ENCODE measurements around the gene RAB11A.

Gene RAB11A

DNA sequence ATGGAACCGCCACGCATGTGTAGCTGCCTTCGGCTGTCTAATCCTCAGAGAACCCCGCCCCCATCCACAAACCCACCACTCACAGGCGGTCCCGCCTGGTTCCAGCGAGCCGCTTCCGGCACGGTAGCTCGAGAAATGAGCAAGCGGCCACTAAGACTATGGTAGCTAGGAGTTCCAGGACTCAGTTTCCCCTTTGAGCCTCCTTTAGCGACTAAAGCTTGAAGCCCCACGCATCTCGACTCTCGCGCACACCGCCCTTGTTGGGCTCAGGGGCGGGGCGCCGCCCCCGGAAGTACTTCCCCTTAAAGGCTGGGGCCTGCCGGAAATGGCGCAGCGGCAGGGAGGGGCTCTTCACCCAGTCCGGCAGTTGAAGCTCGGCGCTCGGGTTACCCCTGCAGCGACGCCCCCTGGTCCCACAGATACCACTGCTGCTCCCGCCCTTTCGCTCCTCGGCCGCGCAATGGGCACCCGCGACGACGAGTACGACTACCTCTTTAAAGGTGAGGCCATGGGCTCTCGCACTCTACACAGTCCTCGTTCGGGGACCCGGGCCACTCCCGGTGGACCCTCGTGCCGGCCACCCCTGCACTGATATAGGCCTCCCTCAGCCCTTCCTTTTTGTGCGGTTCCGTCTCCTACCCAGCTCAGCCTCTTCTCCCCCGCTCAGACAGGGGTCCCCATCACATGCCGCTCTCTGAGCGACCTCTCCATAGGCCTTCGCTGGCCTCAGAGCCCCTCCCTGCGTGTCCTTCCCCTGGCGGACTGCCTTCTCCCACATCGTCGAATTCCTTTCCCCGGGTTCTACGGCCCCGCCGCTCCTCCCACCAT is at the start of gene RAB11A:
RAB11A (plus strand) TSS at position 366 of the 828 bp plus-strand sequence; CDS start at position 461, 95 bp downstream.
- H2AFZ ChIP-seq (ENCODE audit: low read depth, low read length): peak within 1 kb of the TSS; percentile 95
- peaks cover 8% of the 10 kb centered on the region for H3K36me3 ChIP-seq (ENCODE audit: insufficient read depth, low read length)
- peaks cover 50% of the 10 kb centered on the region for H3K79me2 ChIP-seq (ENCODE audit: insufficient read depth, low read length)

DNA sequence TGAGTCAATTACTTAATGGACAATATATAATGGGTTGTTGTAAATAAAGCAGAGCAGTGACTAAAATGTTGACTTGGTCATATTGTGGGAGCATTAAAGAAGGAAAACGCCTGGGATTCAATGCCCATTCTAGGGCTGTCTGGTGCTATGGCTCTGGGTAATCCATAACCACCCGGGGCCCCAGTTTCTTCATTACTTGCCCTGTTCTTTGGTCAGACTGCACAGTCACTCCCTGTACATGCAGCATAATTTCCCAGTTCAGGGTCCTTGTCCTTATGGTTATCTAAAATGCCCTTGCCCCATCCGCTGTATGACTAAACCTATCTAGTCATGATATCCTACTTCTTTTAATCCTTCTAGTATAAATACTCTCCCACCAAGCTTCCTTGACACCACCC is 49.7 kb upstream of the RAB11A start:
- TF ChIP-seq, protein P1, sequence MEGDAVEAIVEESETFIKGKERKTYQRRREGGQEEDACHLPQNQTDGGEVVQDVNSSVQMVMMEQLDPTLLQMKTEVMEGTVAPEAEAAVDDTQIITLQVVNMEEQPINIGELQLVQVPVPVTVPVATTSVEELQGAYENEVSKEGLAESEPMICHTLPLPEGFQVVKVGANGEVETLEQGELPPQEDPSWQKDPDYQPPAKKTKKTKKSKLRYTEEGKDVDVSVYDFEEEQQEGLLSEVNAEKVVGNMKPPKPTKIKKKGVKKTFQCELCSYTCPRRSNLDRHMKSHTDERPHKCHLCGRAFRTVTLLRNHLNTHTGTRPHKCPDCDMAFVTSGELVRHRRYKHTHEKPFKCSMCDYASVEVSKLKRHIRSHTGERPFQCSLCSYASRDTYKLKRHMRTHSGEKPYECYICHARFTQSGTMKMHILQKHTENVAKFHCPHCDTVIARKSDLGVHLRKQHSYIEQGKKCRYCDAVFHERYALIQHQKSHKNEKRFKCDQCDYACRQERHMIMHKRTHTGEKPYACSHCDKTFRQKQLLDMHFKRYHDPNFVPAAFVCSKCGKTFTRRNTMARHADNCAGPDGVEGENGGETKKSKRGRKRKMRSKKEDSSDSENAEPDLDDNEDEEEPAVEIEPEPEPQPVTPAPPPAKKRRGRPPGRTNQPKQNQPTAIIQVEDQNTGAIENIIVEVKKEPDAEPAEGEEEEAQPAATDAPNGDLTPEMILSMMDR (IDR thresholded peaks at IDR 0.05; ENCODE audit: borderline replicate concordance, extremely low read depth, low read length, poor library complexity, severe bottlenecking): no peak
- no peak for TF ChIP-seq EZH2 (IDR thresholded peaks at IDR 0.05; ENCODE audit: borderline replicate concordance, low read depth, low read length, severe bottlenecking)
- H3K4me2 ChIP-seq (ENCODE audit: insufficient read depth, low read length): no peak overlapping the region
- H4K20me1 ChIP-seq (ENCODE audit: insufficient read depth, low read length): no peaks in the 10 kb centered on the region
- DNase-seq (no peak), ATAC-seq (ENCODE audit: insufficient read depth, low read depth) (no peak)
- H3K27me3 ChIP-seq (ENCODE audit: insufficient read depth, low read length, poor library complexity): no peaks in the 10 kb centered on the region
- no peak overlapping the region for H3K9ac ChIP-seq (ENCODE audit: low read depth, low read length)
- H3K36me3 ChIP-seq (ENCODE audit: insufficient read depth, low read length): no peaks in the 10 kb centered on the region
- H2AFZ ChIP-seq (ENCODE audit: low read depth, low read length): no peak overlapping the region
- H3K4me1 ChIP-seq (ENCODE audit: insufficient read depth, low read length): no peaks in the 10 kb centered on the region
- H3K4me3 ChIP-seq (ENCODE audit: low read depth in 1 of 2, low read length in 2 of 2): no peak overlapping the region
- H3K27ac ChIP-seq (ENCODE audit: low read length): no peak overlapping the region
- H3K79me2 ChIP-seq (ENCODE audit: insufficient read depth, low read length): no peaks in the 10 kb centered on the region
- no peaks in the 10 kb centered on the region for H3K9me3 ChIP-seq (ENCODE audit: insufficient read depth, low read length, severe bottlenecking)

More for the DNA sequence above, at the start of gene RAB11A:
- Histone ChIP-seq H4K20me1 (ENCODE audit: insufficient read depth, low read length) (peaks cover 14% of the 10 kb centered on the region; the same call in 1 of the 2 replicates), H3K4me2 (ENCODE audit: insufficient read depth, low read length) (peak within 1 kb of the TSS; percentile 68), H3K27me3 (ENCODE audit: insufficient read depth, low read length, poor library complexity) (no peaks in the 10 kb centered on the region), H3K27ac (ENCODE audit: low read length) (peak within 1 kb of the TSS; percentile 96), H3K9me3 (ENCODE audit: insufficient read depth, low read length, severe bottlenecking) (no peaks in the 10 kb centered on the region), H3K4me3 (ENCODE audit: low read depth in 1 of 2, low read length in 2 of 2) (peak within 1 kb of the TSS; percentile 91 to 99), H3K4me1 (ENCODE audit: insufficient read depth, low read length) (peaks cover 32% of the 10 kb centered on the region), H3K9ac (ENCODE audit: low read depth, low read length) (peak within 1 kb of the TSS; percentile 98)
- ATAC-seq (ENCODE audit: insufficient read depth, low read depth) (peak; percentile 94), DNase-seq (peak; percentile 94)
- TF ChIP-seq, protein P1 (IDR thresholded peaks at IDR 0.05; ENCODE audit: borderline replicate concordance, extremely low read depth, low read length, poor library complexity, severe bottlenecking): peak; percentile 53
- no peak for TF ChIP-seq EZH2 (IDR thresholded peaks at IDR 0.05; ENCODE audit: borderline replicate concordance, low read depth, low read length, severe bottlenecking)

DNA sequence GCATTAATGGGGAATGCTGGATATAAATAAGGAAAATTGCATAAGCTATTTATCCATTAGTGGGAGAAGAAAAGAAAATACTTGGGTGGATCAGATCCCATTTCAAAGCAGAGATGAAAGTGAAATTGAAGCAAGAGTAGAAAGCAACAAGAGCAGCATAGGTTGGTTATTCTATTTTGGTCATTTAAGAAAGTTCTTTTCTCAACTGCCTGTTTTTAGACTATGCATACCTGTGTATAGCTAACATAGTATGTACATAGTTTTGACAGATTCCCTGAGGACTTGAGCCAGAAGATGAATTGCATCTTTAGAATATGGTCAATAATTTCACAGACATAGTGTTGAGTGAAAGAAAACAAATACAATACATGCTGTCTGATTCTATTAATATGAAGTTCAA is 48.2 kb upstream of the RAB11A start:
- Histone ChIP-seq H3K36me3 (ENCODE audit: insufficient read depth, low read length) (no peaks in the 10 kb centered on the region), H4K20me1 (ENCODE audit: insufficient read depth, low read length) (no peaks in the 10 kb centered on the region), H3K27me3 (ENCODE audit: insufficient read depth, low read length, poor library complexity) (no peaks in the 10 kb centered on the region), H3K4me3 (ENCODE audit: low read depth in 1 of 2, low read length in 2 of 2) (no peak overlapping the region), H3K9ac (ENCODE audit: low read depth, low read length) (no peak overlapping the region), H3K4me1 (ENCODE audit: insufficient read depth, low read length) (no peaks in the 10 kb centered on the region), H2AFZ (ENCODE audit: low read depth, low read length) (no peak overlapping the region), H3K4me2 (ENCODE audit: insufficient read depth, low read length) (no peak overlapping the region), H3K27ac (ENCODE audit: low read length) (no peak overlapping the region), H3K79me2 (ENCODE audit: insufficient read depth, low read length) (no peaks in the 10 kb centered on the region), H3K9me3 (ENCODE audit: insufficient read depth, low read length, severe bottlenecking) (no peaks in the 10 kb centered on the region)
- TF ChIP-seq, protein P1 (IDR thresholded peaks at IDR 0.05; ENCODE audit: borderline replicate concordance, extremely low read depth, low read length, poor library complexity, severe bottlenecking): no peak
- DNase-seq: no peak
- no peak for ATAC-seq (ENCODE audit: insufficient read depth, low read depth)

Data from DND-41 (cell line).